Keratinocyte (primary cell): ENCODE measurements around the gene ARHGAP8. TPM values are rescaled to one million over a fixed set of nuclear protein-coding genes. Genes with fewer than 3 reads are reported as not detected.

Source experiments
- DNase-seq: peaks from one replicate; pipeline ENCODE4 v3.0.0-alpha.2; 2011; ENCODE audit warnings: low read depth, missing footprints, low spot score
- FAIRE-seq: peaks from 2 replicates; lab custom pipeline; 2011; peaks lifted over from hg19 to GRCh38; lab: Jason Lieb, UNC
- H2AFZ ChIP-seq: 2 replicates; pipeline ENCODE4 v1.6.0; 2012; ENCODE audit warnings: low read length, control low read depth, inconsistent platforms; ENCODE audit not compliant: control insufficient read depth
- H3K27ac ChIP-seq: 2 replicates; pipeline ENCODE4 v1.5.1; 2011; ENCODE audit warnings: low read length; ENCODE audit not compliant: control insufficient read depth, insufficient read depth
- H3K27me3 ChIP-seq: 3 replicates; pipeline ENCODE4 v1.6.0; 2011; ENCODE audit warnings: low read length; ENCODE audit not compliant: control insufficient read depth, insufficient read depth; ENCODE audit errors: extremely low read depth
- H3K36me3 ChIP-seq, 2 experiments: 2 replicates in 1 of 2; 3 replicates in 1 of 2; pipeline ENCODE4 v1.5.1; 2011; ENCODE audit warnings: low read length in 2 of 2, mild to moderate bottlenecking in 1 of 2; ENCODE audit not compliant: control insufficient read depth in 2 of 2, insufficient read depth in 2 of 2; ENCODE audit errors: extremely low read depth in 1 of 2
- H3K4me1 ChIP-seq: 3 replicates; pipeline ENCODE4 v1.5.1; 2011; ENCODE audit warnings: low read length; ENCODE audit not compliant: control insufficient read depth, insufficient read depth; ENCODE audit errors: extremely low read depth
- H3K4me2 ChIP-seq: 3 replicates; pipeline ENCODE4 v1.6.0; 2011; ENCODE audit warnings: low read depth, low read length; ENCODE audit not compliant: control insufficient read depth, insufficient read depth; ENCODE audit errors: extremely low read depth
- H3K4me3 ChIP-seq, 3 experiments: fragments of 200-600 bp in 1 of 3; sonication (generic) in 1 of 3; 2 replicates in 2 of 3; 3 replicates in 1 of 3; pipeline ENCODE4 v1.5.1; 2011 to 2016; ENCODE audit warnings: low read length in 3 of 3, mild to moderate bottlenecking in 3 of 3, control low read depth in 2 of 3, inconsistent platforms in 1 of 3, low read depth in 1 of 3, mixed read lengths in 1 of 3, mixed run types in 1 of 3, moderate library complexity in 1 of 3; ENCODE audit not compliant: control insufficient read depth in 2 of 3, insufficient read depth in 2 of 3; ENCODE audit errors: extremely low read depth in 1 of 3
- H3K79me2 ChIP-seq: 2 replicates; pipeline ENCODE4 v1.6.0; 2012; ENCODE audit warnings: low read length; ENCODE audit not compliant: control insufficient read depth, insufficient read depth
- H3K9ac ChIP-seq: 3 replicates; pipeline ENCODE4 v1.6.0; 2011; ENCODE audit warnings: low read length; ENCODE audit not compliant: control insufficient read depth, insufficient read depth; ENCODE audit errors: extremely low read depth
- H3K9me1 ChIP-seq: 3 replicates; pipeline ENCODE4 v1.6.0; 2011; ENCODE audit warnings: low read length; ENCODE audit not compliant: control insufficient read depth, insufficient read depth; ENCODE audit errors: extremely low read depth
- H3K9me3 ChIP-seq: 2 replicates; pipeline ENCODE4 v1.5.1; 2012; ENCODE audit warnings: low read depth, low read length; ENCODE audit not compliant: control insufficient read depth
- H4K20me1 ChIP-seq: 3 replicates; pipeline ENCODE4 v1.6.0; 2011; ENCODE audit warnings: low read length; ENCODE audit not compliant: control insufficient read depth, insufficient read depth; ENCODE audit errors: extremely low read depth
- EZH2 ChIP-seq: IDR thresholded peaks from one replicate; pipeline ENCODE4 v1.6.1; 2012; ENCODE audit warnings: inconsistent platforms, mild to moderate bottlenecking, low read length, moderate library complexity
- dilution Hi-C: fragments of 300-500 bp; cut with MboI; formaldehyde crosslinking; loops from one replicate; pipeline ENCODE4 v1.7.0; 2020; ENCODE audit warnings: low sequenced_read_pairs; ENCODE audit not compliant: extremely low pct_ligation_motif_present
- polyA plus RNA-seq, 5 experiments: library from polyadenylated mRNA; depleted of rRNA in 3 of 5; stranded (reverse) in 3 of 5; stranded (forward) in 1 of 5; unstranded in 1 of 5; fragments of >200 nt; gene quantifications; 1 replicate in 1 of 5; 2 replicates in 3 of 5; 3 replicates in 1 of 5; pipeline versions ENCODE4 v1.2.1 to v1.2.3, GENCODE V29; 2011 to 2012; ENCODE audit warnings: missing spikeins in 2 of 5, low read depth in 1 of 5, low replicate concordance in 1 of 5
- TF ChIP-seq, protein P1 (sequence below), 3 experiments: IDR thresholded peaks in 1 of 3; conservative IDR thresholded peaks in 1 of 3; optimal IDR thresholded peaks in 1 of 3; 2 replicates in 2 of 3; 3 replicates in 1 of 3; pipeline versions ENCODE3 to v1.5.1; 2011; ENCODE audit warnings: low read length in 3 of 3, mild to moderate bottlenecking in 3 of 3, moderate library complexity in 2 of 3, control low read depth in 1 of 3, inconsistent platforms in 1 of 3; ENCODE audit not compliant: insufficient read depth in 2 of 3; ENCODE audit errors: extremely low read depth in 1 of 3

The ARHGAP8 gene
- polyA plus RNA-seq, 1 donor (not counting 4 experiments of a cell fraction or from before 2014, with no cell fraction given), result 21.3 TPM

DNA sequence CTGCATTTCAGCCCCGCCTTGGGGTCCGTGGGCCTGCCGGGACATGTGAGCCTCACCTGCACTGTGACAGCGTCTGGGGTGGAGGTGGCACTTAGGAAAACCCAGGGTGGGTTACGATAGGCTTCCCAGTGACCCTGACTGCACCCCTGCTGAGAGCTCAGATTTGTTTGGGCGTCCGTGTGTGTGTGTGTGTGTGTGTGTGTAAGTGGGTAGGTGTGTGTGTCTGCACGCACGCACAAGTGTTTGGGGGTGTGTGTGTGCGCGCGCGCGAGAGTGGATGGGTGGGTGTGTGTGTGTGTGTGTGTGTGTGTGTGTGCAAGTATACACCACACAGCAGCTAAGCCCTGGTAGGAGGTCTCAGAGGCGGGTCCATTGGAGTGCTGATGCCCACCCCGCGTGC is 12.1 kb upstream of the ARHGAP8 start:
- Histone ChIP-seq H3K4me2 (no peak overlapping the region), H2AFZ (no peak overlapping the region), H3K27ac (no peak overlapping the region), H3K4me1 (peaks cover 13% of the 10 kb centered on the region), H4K20me1 (no peaks in the 10 kb centered on the region), H3K4me3 (no peak overlapping the region), H3K9ac (no peak overlapping the region), H3K79me2 (no peaks in the 10 kb centered on the region), H3K9me1 (no peaks in the 10 kb centered on the region), H3K27me3 (peaks cover 18% of the 10 kb centered on the region), H3K36me3 (no peaks in the 10 kb centered on the region), H3K9me3 (no peaks in the 10 kb centered on the region)
- FAIRE-seq (no peak), DNase-seq (no peak)
- no peak for TF ChIP-seq EZH2
- TF ChIP-seq, protein P1, sequence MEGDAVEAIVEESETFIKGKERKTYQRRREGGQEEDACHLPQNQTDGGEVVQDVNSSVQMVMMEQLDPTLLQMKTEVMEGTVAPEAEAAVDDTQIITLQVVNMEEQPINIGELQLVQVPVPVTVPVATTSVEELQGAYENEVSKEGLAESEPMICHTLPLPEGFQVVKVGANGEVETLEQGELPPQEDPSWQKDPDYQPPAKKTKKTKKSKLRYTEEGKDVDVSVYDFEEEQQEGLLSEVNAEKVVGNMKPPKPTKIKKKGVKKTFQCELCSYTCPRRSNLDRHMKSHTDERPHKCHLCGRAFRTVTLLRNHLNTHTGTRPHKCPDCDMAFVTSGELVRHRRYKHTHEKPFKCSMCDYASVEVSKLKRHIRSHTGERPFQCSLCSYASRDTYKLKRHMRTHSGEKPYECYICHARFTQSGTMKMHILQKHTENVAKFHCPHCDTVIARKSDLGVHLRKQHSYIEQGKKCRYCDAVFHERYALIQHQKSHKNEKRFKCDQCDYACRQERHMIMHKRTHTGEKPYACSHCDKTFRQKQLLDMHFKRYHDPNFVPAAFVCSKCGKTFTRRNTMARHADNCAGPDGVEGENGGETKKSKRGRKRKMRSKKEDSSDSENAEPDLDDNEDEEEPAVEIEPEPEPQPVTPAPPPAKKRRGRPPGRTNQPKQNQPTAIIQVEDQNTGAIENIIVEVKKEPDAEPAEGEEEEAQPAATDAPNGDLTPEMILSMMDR (optimal IDR thresholded peaks at IDR 0.05 in 1 of 3, IDR thresholded peaks at IDR 0.05 in 1 of 3, conservative IDR thresholded peaks at IDR 0.05 in 1 of 3; ENCODE audit: extremely low read depth in 1 of 3, insufficient read depth in 2 of 3, low read length in 3 of 3), result no peak
- dilution Hi-C loops, result no loop called here

DNA sequence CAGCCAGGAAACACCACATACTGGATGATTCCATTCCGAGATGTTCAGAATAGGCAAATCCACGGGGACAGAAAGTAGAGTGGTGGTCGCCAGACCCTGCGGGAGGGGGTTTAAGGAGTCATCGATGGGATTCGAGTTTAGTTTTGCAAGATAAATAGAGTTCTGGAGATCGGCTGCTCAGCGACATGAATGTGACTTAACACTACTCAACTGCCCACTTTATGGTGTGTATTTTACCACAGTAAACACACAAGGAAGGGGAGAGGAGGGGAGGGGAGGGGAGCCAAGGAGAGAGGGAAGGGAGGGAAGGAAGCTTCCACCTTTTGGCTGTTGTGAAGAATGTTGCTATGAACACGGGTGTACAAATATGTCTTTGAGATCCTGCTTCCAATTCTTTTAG is 10.4 kb upstream of the ARHGAP8 start:
- H3K4me3 ChIP-seq, result no peak overlapping the region
- DNase-seq (no peak), FAIRE-seq (no peak)
- TF ChIP-seq, protein P1 (optimal IDR thresholded peaks at IDR 0.05 in 1 of 3, IDR thresholded peaks at IDR 0.05 in 1 of 3, conservative IDR thresholded peaks at IDR 0.05 in 1 of 3; ENCODE audit: extremely low read depth in 1 of 3, insufficient read depth in 2 of 3, low read length in 3 of 3), result no peak
- no peak for TF ChIP-seq EZH2
- H3K79me2 ChIP-seq, result no peaks in the 10 kb centered on the region
- H3K27ac ChIP-seq, result no peak overlapping the region
- no peaks in the 10 kb centered on the region for H3K9me1 ChIP-seq
- H3K9me3 ChIP-seq, result no peaks in the 10 kb centered on the region
- dilution Hi-C loops, result no loop called here
- no peaks in the 10 kb centered on the region for H4K20me1 ChIP-seq
- peaks cover 15% of the 10 kb centered on the region for H3K4me1 ChIP-seq
- no peak overlapping the region for H3K4me2 ChIP-seq
- H3K9ac ChIP-seq, result no peak overlapping the region
- no peaks in the 10 kb centered on the region for H3K36me3 ChIP-seq
- no peak overlapping the region for H2AFZ ChIP-seq
- peaks cover 13% of the 10 kb centered on the region for H3K27me3 ChIP-seq
